Neural progenitor cell (in vitro differentiated cells): Measurements from ENCODE around the gene RHBDF1.

Experiments used
- CTCF ChIP-seq: fragments of 200-600 bp; sonication (generic); IDR thresholded peaks from 2 replicates; pipeline ENCODE4 v1.5.1; 2017; ENCODE audit warnings: antibody characterized with exemption, mild to moderate bottlenecking
- EZH2 ChIP-seq: fragments of 200-600 bp; sonication (generic); IDR thresholded peaks from 2 replicates; pipeline ENCODE4 v1.6.1; 2017; ENCODE audit warnings: antibody characterized with exemption, mild to moderate bottlenecking, moderate library complexity
- EZH2phosphoT487 ChIP-seq: fragments of 200-600 bp; sonication (generic); IDR thresholded peaks from 2 replicates; pipeline ENCODE4 v1.6.1; 2017; ENCODE audit warnings: antibody characterized with exemption

GRCh38 chr16:88613-89012, 16.2 kb upstream of the RHBDF1 start:
- TF ChIP-seq CTCF (no peak), EZH2 (no peak), EZH2phosphoT487 (no peak)
